Gastroesophageal sphincter (tissue), 4 donors: Measurements from ENCODE around the gene BPIFB6. TPM values are rescaled to one million over a fixed set of nuclear protein-coding genes. Genes with fewer than 3 reads are reported as not detected.

ENCODE experiments used
- ATAC-seq: fragments of 150-250 bp; one replicate; pipeline ENCODE4 v1.9.1; 2016; ENCODE audit warnings: mild to moderate bottlenecking, moderate library complexity
- H3K27ac ChIP-seq, 4 donors: fragments of 200-600 bp; sonication (generic) in 3 of 4; 1 replicate in 3 of 4; 2 replicates in 1 of 4; pipeline ENCODE4 v1.5.1; 2016 to 2019
- H3K27me3 ChIP-seq: fragments of 200-600 bp; sonication (generic); one replicate; pipeline ENCODE4 v1.5.1; 2019
- H3K36me3 ChIP-seq, 2 donors: fragments of 200-600 bp; sonication (generic); one replicate each; pipeline ENCODE4 v1.5.1; 2019; ENCODE audit warnings: control low read depth in 1 of 2
- H3K4me1 ChIP-seq, 3 donors: fragments of 200-600 bp; sonication (generic); 1 replicate in 2 of 3; 2 replicates in 1 of 3; pipeline ENCODE4 v1.5.1; 2016 to 2019; ENCODE audit warnings: control low read depth in 2 of 3
- H3K4me3 ChIP-seq, 2 donors: fragments of 200-600 bp; sonication (generic); one replicate each; pipeline ENCODE4 v1.5.1; 2019; ENCODE audit warnings: mild to moderate bottlenecking in 1 of 2, moderate library complexity in 1 of 2
- H3K9me3 ChIP-seq, 3 donors: fragments of 200-600 bp; sonication (generic); one replicate each; pipeline ENCODE4 v1.5.1; 2017 to 2019; ENCODE audit warnings: control low read depth in 2 of 3
- CTCF ChIP-seq, 4 experiments: fragments of 200-600 bp in 2 of 4; fragments of 450-650 bp in 2 of 4; sonication (generic) in 1 of 4; IDR thresholded peaks; one replicate each; pipeline ENCODE4 v1.5.1; 2017 to 2019; ENCODE audit warnings: antibody characterized with exemption in 4 of 4, mild to moderate bottlenecking in 2 of 4, moderate library complexity in 2 of 4
- EP300 ChIP-seq: sonication (generic); formaldehyde crosslinking; IDR thresholded peaks from one replicate; pipeline ENCODE4 v1.6.1; 2017; ENCODE audit warnings: antibody characterized with exemption, mild to moderate bottlenecking
- POLR2A ChIP-seq, 2 donors: fragments of 450-650 bp; IDR thresholded peaks; one replicate each; pipeline ENCODE4 v1.6.1; 2017; ENCODE audit warnings: antibody characterized with exemption in 2 of 2, mild to moderate bottlenecking in 2 of 2, moderate library complexity in 1 of 2
- POLR2AphosphoS5 ChIP-seq: sonication (generic); formaldehyde crosslinking; IDR thresholded peaks from one replicate; pipeline ENCODE4 v1.6.1; 2017; ENCODE audit warnings: antibody characterized with exemption
- WGBS, 2 donors: methylation state at CpG; one replicate each; pipeline ENCODE4 v1.1.5; 2018; ENCODE audit warnings: low coverage in 1 of 2; 5-methylcytosine and 5-hydroxymethylcytosine counted together
- total RNA-seq, 4 donors: library from RNA; depleted of rRNA; stranded (reverse); fragments of >200 nt; gene quantifications; one replicate each; pipeline ENCODE4 v1.1.0, GENCODE V29; 2016

Gene BPIFB6
- total RNA-seq, 4 donors from 2014 or later = not detected

GRCh38 chr20:32991792-32992641 is 39.4 kb upstream of the BPIFB6 start:
- peaks cover 0 to 14% (median 0%) of the 10 kb centered on the region in 3 donors for H3K9me3 ChIP-seq
- 74 to 79% methylated on average over 6 to 7 of the region's 8 CpGs for WGBS, 2 donors
- no peak for ATAC-seq
- no peak overlapping the region for H3K27ac ChIP-seq
- no peak overlapping the region for H3K4me3 ChIP-seq
- no peaks in the 10 kb centered on the region for H3K36me3 ChIP-seq
- H3K4me1 ChIP-seq = no peaks in the 10 kb centered on the region
- TF ChIP-seq POLR2A (IDR thresholded peaks at IDR 0.05) (no peak), EP300 (no peak), CTCF (IDR thresholded peaks at IDR 0.05) (no peak), POLR2AphosphoS5 (no peak)
- peaks cover 16% of the 10 kb centered on the region for H3K27me3 ChIP-seq

GRCh38 chr20:32993496-32994050 is 37.9 kb upstream of the BPIFB6 start:
- no peaks in the 10 kb centered on the region for H3K36me3 ChIP-seq
- WGBS, 2 donors = 73 to 79% methylated on average over 2 to 5 of the region's 8 CpGs
- TF ChIP-seq CTCF (IDR thresholded peaks at IDR 0.05) = no peak
- TF ChIP-seq POLR2AphosphoS5 = no peak
- no peak for TF ChIP-seq POLR2A (IDR thresholded peaks at IDR 0.05)
- no peak for TF ChIP-seq EP300
- ATAC-seq = no peak
- no peak overlapping the region for H3K4me3 ChIP-seq
- H3K9me3 ChIP-seq = peaks cover 0 to 14% (median 0%) of the 10 kb centered on the region in 3 donors
- no peak overlapping the region for H3K27ac ChIP-seq
- no peaks in the 10 kb centered on the region for H3K4me1 ChIP-seq
- peaks cover 16% of the 10 kb centered on the region for H3K27me3 ChIP-seq

GRCh38 chr20:32995802-32996201 is 35.6 kb upstream of the BPIFB6 start:
- H3K36me3 ChIP-seq = no peaks in the 10 kb centered on the region
- peaks cover 18% of the 10 kb centered on the region for H3K27me3 ChIP-seq
- H3K4me1 ChIP-seq = no peaks in the 10 kb centered on the region
- H3K9me3 ChIP-seq = peaks cover 0 to 14% (median 0%) of the 10 kb centered on the region in 3 donors
- TF ChIP-seq POLR2AphosphoS5 (no peak), EP300 (no peak), CTCF (IDR thresholded peaks at IDR 0.05) (no peak), POLR2A (IDR thresholded peaks at IDR 0.05) (no peak)
- ATAC-seq = no peak
- H3K4me3 ChIP-seq = no peak overlapping the region
- H3K27ac ChIP-seq = no peak overlapping the region

GRCh38 chr20:32997431-32997830 is 34.0 kb upstream of the BPIFB6 start:
- Histone ChIP-seq H3K36me3 (no peaks in the 10 kb centered on the region), H3K4me3 (no peak overlapping the region), H3K4me1 (no peaks in the 10 kb centered on the region), H3K27ac (no peak overlapping the region), H3K9me3 (peaks cover 0 to 14% (median 0%) of the 10 kb centered on the region in 3 donors), H3K27me3 (peaks cover 11% of the 10 kb centered on the region)
- ATAC-seq = no peak
- TF ChIP-seq POLR2AphosphoS5 (no peak), CTCF (IDR thresholded peaks at IDR 0.05) (no peak), POLR2A (IDR thresholded peaks at IDR 0.05) (no peak), EP300 (no peak)
- WGBS, 2 donors = 63 to 75% methylated on average over 2 of the region's 2 CpGs
